Fibroblast of skin of left biceps (primary cell): ENCODE results near the gene NIP7.
"Not testable (repeated sequence)": the region's sequence is repeated elsewhere in the genome, so short reads cannot be mapped to it uniquely, and the experiment has no call there.

ENCODE experiments used
- DNase-seq, 2 experiments: peaks; one replicate each; pipeline ENCODE4 v3.0.0-alpha.2; 2013; ENCODE audit warnings: low read depth in 2 of 2

Gene NIP7

DNA sequence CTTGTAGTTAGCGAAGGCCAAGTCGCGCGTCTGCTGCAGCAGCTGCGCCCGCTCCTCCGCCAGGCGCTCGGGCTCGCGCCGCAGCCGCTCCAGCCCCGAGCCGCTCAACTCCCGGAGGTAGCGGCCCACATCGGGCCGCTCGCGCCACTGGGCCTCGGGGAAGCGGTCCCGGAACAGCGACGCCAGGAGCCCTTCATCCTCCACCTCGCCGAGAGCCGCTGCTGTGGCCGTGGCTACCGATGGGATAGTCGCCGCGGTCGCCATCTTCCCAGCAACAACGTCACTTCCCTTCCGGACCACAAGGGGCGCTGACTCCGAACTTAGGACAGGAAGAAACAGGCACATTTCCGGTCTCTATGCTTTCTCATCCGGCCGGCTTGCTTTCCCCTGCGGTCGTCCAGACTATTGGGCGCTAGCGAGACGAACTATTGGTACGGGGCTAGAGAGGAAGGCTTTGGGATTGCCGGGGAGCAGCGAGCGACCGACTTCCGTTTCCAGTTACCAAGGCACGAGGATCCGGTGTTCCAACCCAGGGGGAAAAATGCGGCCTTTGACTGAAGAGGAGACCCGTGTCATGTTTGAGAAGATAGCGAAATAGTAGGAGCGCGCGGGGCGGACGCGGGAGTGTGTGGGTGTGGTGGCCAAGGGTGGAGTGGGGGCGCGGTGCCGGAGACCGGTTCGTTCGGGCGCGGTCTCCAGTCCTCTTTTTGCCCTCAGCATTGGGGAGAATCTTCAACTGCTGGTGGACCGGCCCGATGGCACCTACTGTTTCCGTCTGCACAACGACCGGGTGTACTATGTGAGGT lies at the start of gene NIP7, which contains the start of gene COG8:
TSS of gene NIP7 (plus strand) at position 484 of the 806 bp plus-strand sequence. CDS start at position 542, 58 bp downstream.
TSS of gene COG8 (minus strand) at position 276 of the 806 bp plus-strand sequence. CDS start at position 264, 12 bp downstream.
- peak; percentile 94 to 96 for DNase-seq

GRCh38 chr16:69291657-69292056 lies 47.9 kb upstream of the NIP7 start:
- DNase-seq, result not testable (repeated sequence)

GRCh38 chr16:69293401-69293800 lies 46.2 kb upstream of the NIP7 start:
- DNase-seq, result no peak

DNA sequence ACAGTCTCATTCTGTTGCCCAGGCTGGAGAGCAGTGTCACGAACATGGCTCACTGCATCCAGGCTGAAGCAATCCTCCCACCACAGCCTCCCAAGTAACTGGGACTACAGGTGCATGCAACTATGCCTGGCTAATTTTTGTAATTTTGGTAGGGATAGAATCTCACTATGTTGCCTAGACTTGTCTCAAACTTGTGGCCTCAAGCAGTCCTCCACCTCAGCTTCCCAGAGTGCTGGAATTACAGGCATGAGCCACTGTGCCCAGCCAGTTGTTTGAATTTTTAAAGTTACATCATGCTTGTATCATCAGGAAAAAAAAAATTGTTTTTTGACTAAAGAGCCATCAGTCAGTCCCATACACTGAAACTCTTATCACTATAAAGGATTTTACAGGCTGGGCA lies 45.5 kb upstream of the NIP7 start:
- DNase-seq, result no peak

DNA sequence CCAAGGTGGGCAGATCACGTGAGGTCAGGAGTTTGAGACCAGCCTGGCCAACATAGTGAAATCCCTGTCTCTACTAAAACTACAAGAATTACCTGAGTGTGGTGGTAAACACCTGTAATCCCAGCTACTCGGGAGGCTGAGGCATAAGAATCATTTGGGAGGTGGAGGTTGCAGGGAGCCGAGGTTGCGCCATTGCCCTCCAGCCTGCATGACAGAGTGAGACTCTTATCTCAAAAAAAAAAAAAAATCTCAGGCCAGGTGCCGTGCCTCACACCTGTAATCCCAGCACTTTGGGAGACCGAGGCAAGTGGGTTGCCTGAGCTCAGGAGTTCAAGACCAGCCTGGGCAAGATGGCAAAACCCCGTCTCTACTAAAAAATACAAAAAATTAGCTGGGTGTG lies 42.8 kb upstream of the NIP7 start:
- not testable (repeated sequence) for DNase-seq

GRCh38 chr16:69298261-69298660 lies 41.3 kb upstream of the NIP7 start:
- DNase-seq, result no peak

GRCh38 chr16:69301187-69301586 lies 38.4 kb upstream of the NIP7 start:
- DNase-seq, result no peak

DNA sequence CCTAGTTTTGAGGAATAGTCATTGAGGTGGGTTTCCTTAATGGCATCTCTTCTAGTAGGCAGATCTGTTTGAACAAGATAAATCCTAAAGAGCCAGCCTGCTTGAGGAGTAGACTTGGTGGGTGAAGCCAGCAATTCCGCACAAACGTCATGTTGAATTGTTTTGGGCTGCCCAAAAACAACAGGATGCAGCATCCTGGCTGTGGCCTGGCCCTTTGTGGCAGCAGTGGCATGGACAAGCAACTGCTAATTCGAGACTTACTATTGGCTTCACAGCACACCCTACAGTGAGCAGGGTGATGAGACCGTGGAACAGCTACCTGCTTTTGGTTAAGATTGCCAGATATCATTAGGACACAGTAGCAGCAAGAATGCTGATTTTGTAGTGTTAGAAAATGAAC lies 37.7 kb upstream of the NIP7 start:
- DNase-seq, result no peak

DNA sequence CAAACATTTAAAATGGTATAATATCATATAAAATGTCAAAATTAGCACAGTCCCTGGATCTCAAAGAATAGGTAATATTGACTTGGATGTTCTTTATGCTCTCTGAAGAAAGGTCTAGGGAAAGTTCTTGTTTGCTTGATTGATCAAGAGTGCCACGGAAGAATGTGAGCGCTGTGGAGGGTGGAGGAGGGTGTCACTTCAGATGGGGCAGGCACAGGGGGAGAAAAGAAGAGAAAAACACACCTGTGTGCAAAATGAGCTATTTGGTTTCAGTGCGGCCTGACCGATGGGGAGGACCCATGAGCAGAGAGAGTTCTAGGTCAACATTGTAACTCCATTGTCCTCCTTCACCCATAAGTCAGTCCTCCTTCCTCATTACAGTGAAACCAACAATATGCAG lies 37.3 kb upstream of the NIP7 start:
- DNase-seq, result no peak

GRCh38 chr16:69306031-69306430 lies 33.5 kb upstream of the NIP7 start:
- no peak for DNase-seq

GRCh38 chr16:69307091-69307490 lies 32.5 kb upstream of the NIP7 start:
- DNase-seq, result no peak

GRCh38 chr16:69307856-69308255 lies 31.7 kb upstream of the NIP7 start:
- DNase-seq, result no peak

DNA sequence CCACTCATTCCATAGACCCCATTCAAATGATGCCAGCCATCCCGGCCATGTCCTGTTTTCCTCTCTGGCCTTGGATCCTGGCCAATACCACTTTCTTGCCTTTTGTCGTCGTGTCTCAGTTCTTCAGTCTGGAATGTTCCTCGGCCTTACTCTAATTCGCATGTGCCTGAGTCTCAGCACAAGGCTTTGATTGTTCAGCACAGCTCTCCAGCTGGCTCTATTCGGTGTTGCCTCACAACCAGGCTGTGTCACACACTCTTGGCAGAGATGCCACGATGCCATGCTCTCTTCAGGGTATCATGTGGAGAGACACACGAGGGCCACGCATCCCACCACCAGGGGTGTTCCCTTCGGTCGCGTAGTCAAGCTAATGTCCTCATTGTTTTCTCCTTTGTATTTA lies 30.3 kb upstream of the NIP7 start:
- no peak for DNase-seq

DNA sequence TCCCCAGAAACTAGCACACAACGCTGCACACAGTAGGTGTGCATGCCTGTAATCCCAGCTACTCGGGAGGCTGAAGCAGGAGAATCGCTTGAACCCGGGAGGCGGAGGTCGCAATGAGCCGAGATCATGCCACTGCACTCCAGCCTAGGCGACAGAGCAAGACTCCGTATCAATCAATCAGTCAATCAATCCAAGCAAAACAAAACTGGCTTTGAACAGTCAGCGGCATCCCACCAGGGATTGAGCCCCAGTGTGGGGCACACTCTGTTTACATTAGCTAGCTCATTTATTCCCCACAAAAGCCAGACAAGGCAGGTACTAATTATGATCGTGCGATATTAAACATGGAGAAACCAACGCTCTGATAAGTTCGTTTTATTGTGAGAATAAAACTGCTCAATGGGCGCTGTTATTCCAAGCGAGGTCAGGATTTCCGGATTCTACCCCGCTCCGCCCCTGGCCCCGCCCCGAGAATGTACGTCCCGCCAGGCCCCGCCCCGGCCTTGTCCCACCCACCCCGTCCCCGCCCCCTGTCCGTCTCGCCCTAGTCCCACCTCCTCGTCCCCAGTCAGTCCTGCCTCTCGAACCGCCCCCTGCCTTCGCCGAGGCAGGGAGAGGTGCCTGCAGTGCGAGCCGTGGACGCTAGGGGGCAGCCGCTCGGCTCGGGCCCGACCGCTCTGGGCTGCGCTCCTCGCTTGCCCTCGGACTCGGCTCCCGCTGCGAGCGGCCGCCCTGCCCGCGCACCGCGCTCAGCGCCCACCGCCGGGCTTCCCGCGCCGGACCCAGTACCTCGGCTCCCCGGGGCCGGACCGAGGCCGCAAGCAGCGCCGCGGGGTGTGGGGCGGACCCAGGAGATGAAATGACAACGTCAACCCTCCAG lies 28.7 kb upstream of the NIP7 start, which contains the start of gene VPS4A:
TSS of gene VPS4A (plus strand) at position 698 of the 880 bp plus-strand sequence. CDS start at position 860, 162 bp downstream.
- DNase-seq, result peak; percentile 88 to 90

DNA sequence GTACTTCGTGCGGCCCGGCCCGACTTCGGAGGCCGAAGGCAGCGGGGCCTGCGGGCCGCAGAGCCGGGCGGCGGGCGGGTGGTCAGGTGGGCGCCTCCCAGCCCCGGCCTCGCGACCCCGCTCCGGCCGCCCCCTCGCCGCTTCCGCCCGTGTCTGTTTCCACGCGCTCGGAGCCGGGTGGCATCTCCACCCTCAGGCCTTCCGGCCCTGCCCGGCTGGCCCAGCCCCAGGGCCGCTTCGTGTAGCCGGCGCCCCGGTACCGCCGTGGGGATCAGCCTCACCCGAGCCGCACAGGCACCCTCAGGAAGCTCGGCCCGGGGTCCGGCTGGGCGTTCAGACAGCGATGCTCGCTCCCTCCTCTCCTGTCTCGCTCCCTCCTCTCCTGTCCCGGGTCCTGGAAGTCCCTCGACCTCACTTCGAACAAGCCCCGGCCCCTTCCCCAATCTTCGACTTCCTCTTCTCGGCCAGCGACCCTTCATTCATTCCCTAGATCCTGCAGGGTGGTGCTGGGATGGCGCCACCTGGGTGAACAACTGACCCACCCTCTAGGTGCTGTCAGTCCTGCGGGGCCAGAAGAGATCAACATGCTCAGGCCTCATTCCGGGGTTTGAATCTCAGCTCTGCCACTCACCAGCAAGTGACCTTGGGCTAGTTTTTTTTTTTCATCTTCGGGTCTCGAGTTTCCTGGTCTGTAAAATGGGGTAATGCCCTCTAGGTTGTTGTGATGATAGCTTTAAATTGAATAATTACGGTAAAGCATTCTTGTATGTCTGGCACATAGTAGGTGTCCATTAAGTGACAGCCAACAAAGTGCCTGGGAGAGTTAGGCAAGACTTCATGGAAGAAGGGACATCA lies 27.8 kb upstream of the NIP7 start:
- no peak for DNase-seq

DNA sequence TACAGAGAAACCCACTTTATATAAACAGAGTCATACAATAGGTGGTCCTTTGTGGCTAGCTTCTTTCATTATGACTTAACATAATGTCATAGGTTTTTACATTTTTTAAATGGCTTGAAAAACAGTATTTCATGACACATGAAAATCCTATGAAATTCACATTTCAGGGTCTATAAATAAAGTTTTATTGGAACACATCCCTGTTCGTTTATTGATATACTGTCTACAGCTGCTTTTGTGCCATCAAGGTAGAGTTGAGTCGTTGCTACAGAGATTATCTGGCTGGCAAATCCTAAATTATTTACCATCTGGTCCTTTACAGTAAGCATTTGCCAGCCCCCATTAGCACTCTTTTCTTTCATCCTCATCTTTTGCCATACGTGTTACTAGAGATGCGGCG lies 26.1 kb upstream of the NIP7 start:
- no peak for DNase-seq

- no peak for DNase-seq
Measured at GRCh38 chr16:69314534-69314933, 25.0 kb upstream of the NIP7 start.

- DNase-seq, result no peak
Measured at GRCh38 chr16:69315486-69316311, 23.9 kb upstream of the NIP7 start.

DNA sequence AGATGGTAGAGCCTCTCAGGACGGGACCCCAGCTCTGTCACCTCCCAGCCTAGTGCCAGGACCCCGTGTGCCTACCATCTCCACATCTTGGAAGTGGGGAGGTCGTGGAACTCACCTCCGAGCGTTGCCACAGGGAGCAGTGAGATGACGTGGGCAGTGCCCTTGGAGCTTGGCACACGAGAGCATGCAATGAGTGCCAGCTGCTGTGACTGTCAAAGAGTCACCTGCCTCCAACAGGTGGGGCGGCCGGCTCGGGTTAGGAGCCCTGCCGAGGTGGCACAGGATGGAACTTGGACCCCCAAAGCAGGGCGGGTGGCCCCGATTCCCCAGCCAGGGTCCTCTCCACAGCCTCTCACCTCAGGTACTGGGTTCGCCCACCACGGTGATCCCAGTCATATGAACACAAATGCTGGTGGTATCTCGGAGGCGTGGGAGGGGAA lies 23.0 kb upstream of the NIP7 start:
- no peak for DNase-seq

GRCh38 chr16:69318177-69318910 lies 21.2 kb upstream of the NIP7 start:
- DNase-seq, result no peak
